Thoracic aorta (tissue), 2 donors: ENCODE results near the gene RNASE4. TPM values are rescaled to one million over a fixed set of nuclear protein-coding genes. Genes with fewer than 3 reads are reported as not detected.
A peak's percentile ranks its signal among the peaks of the same experiment; 100 is the strongest.

Experiments used
- ATAC-seq: fragments of 150-250 bp; one replicate; pipeline ENCODE4 v1.8.0; 2017; ENCODE audit warnings: low read depth; ENCODE audit not compliant: insufficient number of reproducible peaks, low FRiP score
- DNase-seq: peaks from one replicate; pipeline ENCODE4 v3.0.0-alpha.2; 2020; ENCODE audit warnings: low spot score
- H3K27ac ChIP-seq, 2 donors: fragments of 200-600 bp; sonication (generic); 1 replicate in 1 of 2; 2 replicates in 1 of 2; pipeline ENCODE4 v1.5.1; 2016; ENCODE audit warnings: mild to moderate bottlenecking in 2 of 2, moderate library complexity in 2 of 2
- H3K27me3 ChIP-seq: fragments of 200-600 bp; sonication (generic); replicated peaks from 2 replicates; pipeline ENCODE4 v1.6.0; 2016; ENCODE audit warnings: mild to moderate bottlenecking; ENCODE audit not compliant: insufficient read depth
- H3K36me3 ChIP-seq: fragments of 200-600 bp; sonication (generic); one replicate; pipeline ENCODE4 v1.5.1; 2016
- H3K4me1 ChIP-seq, 2 donors: fragments of 200-600 bp; sonication (generic); 1 replicate in 1 of 2; 2 replicates in 1 of 2; pipeline versions ENCODE4 v1.5.1 to v1.6.0; 2016; ENCODE audit warnings: low read depth in 2 of 2, mild to moderate bottlenecking in 1 of 2; ENCODE audit not compliant: control insufficient read depth in 1 of 2
- H3K4me3 ChIP-seq: fragments of 200-600 bp; sonication (generic); 2 replicates; pipeline ENCODE4 v1.5.1; 2016; ENCODE audit warnings: mild to moderate bottlenecking
- H3K9me3 ChIP-seq: fragments of 200-600 bp; sonication (generic); 2 replicates; pipeline ENCODE4 v1.5.1; 2016
- CTCF ChIP-seq: fragments of 200-600 bp; sonication (generic); IDR thresholded peaks from one replicate; pipeline ENCODE4 v1.5.1; 2019; ENCODE audit warnings: antibody characterized with exemption
- total RNA-seq, 2 donors: library from RNA; depleted of rRNA; stranded (reverse); fragments of >200 nt; gene quantifications; one replicate each; pipeline versions ENCODE4 v1.1.0 to v1.2.3, GENCODE V29; 2016

RNASE4 gene
- total RNA-seq, 2 donors from 2014 or later: 45.6 to 66.4 TPM

DNA sequence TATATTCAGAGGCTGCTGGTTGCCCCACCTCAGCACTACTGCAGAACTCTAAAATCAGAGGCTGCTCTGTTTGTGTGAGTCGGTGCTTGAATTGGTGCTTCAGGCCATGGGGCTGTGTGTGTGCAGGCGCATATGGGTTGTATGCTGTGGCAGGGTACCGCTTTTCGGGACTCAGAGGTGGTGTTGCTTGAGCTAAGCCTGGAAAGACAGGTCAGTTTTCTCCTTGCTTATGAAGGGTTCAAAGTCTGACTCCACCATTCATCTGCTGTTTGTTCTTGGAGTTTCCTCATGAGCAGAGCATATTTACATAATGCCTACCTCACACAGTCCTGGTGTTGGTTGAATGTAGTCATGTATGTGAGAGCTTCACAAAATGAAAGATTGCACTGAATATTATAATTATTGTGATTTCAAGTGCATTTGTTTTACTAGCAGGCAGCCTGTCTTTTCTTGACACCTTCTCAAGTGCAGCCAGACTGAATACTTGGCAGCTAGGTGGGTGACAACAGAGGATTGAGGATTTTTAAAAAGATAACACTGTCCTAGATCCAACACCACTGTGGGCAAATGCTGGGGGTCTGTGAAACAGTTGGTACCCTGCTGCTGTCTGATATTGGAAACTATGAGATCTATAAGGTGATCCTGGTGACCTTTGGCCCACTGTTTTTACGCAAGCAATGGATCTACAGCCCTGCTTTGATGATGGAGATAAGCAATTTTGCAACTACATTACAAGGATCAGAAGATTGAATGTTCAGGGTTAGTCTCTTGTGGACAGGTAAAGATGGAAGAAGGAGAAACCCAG is 3.2 kb downstream of the RNASE4 start:
- ATAC-seq (no peak), DNase-seq (no peak)
- Histone ChIP-seq H3K27me3 (no peaks in the 10 kb centered on the region), H3K27ac (no peak overlapping the region), H3K36me3 (no peaks in the 10 kb centered on the region), H3K4me3 (no peak overlapping the region), H3K4me1 (peaks cover 13 to 29% of the 10 kb centered on the region in 2 donors), H3K9me3 (no peaks in the 10 kb centered on the region)
- TF ChIP-seq CTCF: no peak

- Histone ChIP-seq H3K4me1 (peaks cover 13 to 29% of the 10 kb centered on the region in 2 donors), H3K9me3 (no peaks in the 10 kb centered on the region), H3K27ac (no peak within 1 kb of the TSS), H3K27me3 (no peaks in the 10 kb centered on the region), H3K4me3 (no peak within 1 kb of the TSS), H3K36me3 (no peaks in the 10 kb centered on the region)
- no peak for TF ChIP-seq CTCF
- ATAC-seq (no peak), DNase-seq (no peak)
Observed at GRCh38 chr14:20688167-20688839, 3.9 kb downstream of the RNASE4 start, which contains the start of gene ANG. Gene ANG (plus strand): TSS chr14:20688764. CDS start chr14:20693565, 4,801 bp downstream.

- TF ChIP-seq CTCF: peak; percentile 86
- H3K27ac ChIP-seq: no peak overlapping the region
- peak; percentile 72 for ATAC-seq
- H3K36me3 ChIP-seq: peaks cover 6% of the 10 kb centered on the region
- no peak overlapping the region for H3K4me3 ChIP-seq
- no peaks in the 10 kb centered on the region for H3K9me3 ChIP-seq
- no peaks in the 10 kb centered on the region for H3K27me3 ChIP-seq
- H3K4me1 ChIP-seq: peaks cover 7 to 18% of the 10 kb centered on the region in 2 donors
- no peak for DNase-seq
Observed at GRCh38 chr14:20690848-20691640, 6.7 kb downstream of the RNASE4 start.

DNA sequence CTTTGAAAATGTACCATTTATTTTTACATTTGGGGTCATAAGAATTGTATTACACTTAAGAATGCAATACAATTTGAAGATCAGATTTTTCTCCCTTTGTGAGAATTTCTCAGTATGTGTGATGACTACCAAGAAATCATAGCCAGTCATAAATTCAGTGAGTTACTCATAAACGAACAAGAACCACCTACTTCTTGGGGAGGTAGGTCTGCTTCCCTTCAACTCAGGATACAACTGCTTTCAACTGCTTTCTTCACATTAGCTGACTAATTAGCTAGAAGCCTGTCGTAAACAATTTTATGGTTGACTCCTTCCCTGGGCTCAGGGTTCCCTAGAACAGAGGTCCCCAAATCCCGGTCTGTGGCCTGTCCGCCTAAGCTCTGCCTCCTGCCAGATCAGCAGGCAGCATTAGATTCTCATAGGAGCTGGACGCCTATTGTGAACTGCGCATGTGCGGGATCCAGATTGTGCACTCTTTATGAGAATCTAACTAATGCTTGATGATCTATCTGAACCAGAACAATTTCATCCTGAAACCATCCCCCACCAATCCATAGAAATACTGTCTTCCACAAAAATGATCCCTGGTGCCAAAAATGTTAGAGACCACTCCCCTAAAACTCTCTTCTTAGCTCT is 7.9 kb downstream of the RNASE4 start:
- H3K36me3 ChIP-seq: peaks cover 6% of the 10 kb centered on the region
- no peaks in the 10 kb centered on the region for H3K27me3 ChIP-seq
- ATAC-seq: no peak
- H3K9me3 ChIP-seq: no peaks in the 10 kb centered on the region
- no peak for DNase-seq
- no peak overlapping the region for H3K4me3 ChIP-seq
- peaks cover under 1 to 6% of the 10 kb centered on the region in 2 donors for H3K4me1 ChIP-seq
- H3K27ac ChIP-seq: no peak overlapping the region
- TF ChIP-seq CTCF: no peak
